GM18499 (cell line): ENCODE results near the gene TMEM62.
"Not testable (repeated sequence)": the region's sequence is repeated elsewhere in the genome, so short reads cannot be mapped to it uniquely, and the experiment has no call there.

ENCODE experiments used
- ATAC-seq: cut with Tn5 transposase; IDR thresholded peaks from one replicate; pipeline ENCODE4 v1.9.1; 2021; ENCODE audit warnings: moderate number of reproducible peaks; ENCODE audit not compliant: insufficient read depth, unreplicated experiment

Gene TMEM62

DNA sequence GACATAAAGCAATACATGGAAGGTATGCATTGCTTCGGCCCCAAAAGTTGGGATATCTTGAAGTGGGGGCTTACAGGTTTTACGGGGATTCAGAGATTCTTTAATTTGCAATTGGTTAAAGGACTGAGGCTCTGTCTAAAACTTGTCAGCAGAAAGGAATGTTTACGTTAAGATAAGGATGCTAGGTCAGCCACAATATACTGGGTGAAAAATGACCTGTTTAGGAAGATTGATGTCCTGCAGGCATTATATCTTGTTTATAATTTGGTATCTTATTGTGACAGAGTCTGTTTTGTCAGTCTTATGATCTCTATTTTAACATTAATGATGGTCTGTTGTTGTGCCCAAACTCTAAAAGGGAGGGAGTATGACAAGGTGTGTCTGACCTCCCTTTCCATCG is 36.5 kb downstream of the TMEM62 start:
- ATAC-seq: no peak

DNA sequence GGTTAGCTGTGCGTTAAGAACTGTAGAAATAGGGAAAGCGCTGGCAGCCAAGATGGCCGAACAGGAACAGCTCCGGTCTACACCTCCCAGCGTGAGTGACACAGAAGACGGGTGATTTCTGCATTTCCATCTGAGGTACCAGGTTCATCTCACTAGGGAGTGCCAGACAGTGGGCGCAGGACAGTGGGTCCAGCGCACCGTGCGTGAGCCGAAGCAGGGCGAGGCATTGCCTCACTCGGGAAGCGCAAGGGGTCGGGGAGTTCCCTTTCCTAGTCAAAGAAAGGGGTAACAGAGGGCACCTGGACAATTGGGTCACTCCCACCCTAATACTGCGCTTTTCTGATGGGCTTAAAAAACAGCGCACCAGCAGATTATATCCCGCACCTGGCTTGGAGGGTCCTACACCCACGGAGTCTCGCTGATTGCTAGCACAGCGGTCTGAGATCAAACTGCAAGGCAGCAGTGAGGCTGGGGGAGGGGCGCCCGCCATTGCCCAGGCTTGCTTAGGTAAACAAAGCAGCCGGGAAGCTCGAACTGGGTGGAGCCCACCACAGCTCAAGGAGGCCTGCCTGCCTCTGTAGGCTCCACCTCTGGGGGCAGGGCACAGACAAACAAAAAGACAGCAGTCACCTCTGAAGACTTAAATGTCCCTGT is 42.4 kb downstream of the TMEM62 start:
- ATAC-seq: not testable (repeated sequence)

DNA sequence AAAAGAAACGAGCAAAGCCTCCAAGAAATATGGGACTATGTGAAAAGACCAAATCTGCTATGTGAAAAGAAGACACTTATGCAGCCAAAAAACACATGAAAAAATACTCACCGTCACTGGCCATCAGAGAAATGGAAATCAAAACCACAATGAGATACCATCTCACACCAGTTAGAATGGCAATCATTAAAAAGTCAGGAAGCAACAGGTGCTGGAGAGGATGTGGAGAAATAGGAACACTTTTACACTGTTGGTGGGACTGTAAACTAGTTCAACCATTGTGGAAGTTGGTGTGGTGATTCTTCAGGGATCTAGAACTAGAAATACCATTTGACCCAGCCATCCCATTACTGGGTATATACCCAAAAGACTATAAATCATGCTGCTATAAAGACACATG is 43.8 kb downstream of the TMEM62 start:
- ATAC-seq: not testable (repeated sequence)

DNA sequence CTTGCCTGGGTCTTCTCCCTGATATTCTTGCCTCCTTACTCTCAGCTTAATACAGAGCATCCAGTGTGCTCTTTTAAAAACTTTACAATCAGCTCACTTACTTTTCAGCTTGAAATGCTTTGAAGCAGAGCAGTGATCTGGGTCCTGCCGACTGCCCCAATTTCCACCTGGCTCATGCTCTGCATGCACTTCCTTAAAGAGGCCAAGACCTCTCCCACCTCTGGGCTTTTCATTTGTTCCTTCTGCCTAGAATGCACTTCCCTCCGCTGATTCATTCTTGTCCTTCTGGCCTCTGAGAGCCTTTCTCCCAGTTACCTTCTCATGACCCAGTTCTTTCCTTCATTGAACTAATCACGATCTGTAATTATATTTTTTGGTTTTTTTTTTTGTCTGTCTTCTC is 49.9 kb downstream of the TMEM62 start:
- no peak for ATAC-seq

DNA sequence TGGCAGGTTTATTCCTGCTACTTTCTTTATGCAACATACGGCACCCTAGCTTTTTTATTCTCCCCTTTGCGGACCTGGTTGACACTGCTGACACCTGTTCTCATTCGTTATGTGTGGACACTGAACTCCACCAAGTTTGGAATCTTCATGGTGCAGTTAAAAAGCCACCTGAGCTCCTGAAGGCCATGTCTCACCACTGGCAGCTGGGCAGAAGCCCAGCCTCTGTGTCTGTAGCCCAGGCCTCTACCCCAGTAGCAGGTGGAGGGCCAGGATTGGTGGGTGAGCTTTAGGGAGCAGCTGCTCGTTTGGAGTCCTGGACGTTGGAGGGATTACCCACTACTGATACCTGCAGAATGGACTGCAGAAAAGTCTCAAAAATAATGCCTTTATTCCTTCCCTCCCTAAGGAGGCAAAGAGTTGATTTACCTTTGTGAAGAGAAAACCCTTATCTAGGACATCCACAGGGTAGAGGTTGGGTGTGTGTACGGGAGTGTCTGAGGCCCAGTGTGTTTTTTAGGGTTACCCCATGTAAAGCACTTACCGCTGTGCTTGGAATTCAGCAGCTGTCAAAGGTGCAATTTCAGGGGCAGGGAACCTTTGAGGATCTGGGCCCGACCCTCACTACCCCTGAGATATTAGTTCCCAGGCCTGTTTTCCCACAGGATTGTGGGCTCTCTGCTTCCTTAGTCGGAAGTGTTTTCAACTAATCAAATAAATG is 51.2 kb downstream of the TMEM62 start:
- no peak for ATAC-seq

DNA sequence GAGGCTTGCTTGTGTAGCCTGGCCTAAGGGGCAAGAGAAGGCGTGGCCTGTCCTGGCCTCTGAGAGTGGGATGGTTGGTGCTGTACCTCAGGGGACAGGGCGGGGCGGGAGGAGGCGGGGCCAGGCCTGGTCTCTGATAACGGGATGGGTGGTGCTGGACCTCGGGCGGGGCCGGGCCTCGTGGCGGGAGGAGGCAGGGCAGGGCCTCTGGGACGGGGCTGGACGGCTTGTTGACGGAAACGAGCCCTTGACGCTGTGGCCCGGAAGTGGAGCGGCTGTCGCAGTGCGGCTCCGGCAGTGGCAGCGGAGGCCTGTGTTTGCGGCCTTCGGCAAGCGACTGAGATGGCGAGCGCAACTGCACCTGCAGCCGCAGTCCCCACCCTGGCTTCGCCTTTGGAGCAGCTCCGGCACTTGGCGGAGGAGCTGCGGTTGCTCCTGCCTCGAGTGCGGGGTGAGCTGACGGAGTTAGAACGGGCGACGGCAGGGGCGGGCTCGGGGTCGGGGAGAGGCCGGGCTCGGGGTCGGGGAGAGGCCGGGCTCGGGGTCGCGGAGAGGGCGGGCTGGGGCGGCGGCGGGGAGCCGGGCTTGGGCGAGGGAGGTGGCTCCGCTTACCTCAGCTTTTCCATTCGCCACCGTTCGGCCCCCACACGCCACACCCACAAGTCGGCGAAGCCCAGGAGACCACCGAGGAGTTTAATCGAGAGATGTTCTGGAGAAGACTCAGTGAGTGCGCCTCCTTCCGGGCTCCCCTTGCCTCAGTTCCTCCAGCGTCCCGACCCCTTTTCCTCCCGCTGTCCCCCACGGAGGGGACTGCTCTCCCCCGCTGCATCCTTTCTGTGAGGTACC is 52.0 kb downstream of the TMEM62 start, which contains the start of gene CCNDBP1:
Gene CCNDBP1 (plus strand): TSS at position 247 of the 846 bp plus-strand sequence. CDS start 96 bp downstream, at position 343.
- peak; percentile 51 for ATAC-seq

DNA sequence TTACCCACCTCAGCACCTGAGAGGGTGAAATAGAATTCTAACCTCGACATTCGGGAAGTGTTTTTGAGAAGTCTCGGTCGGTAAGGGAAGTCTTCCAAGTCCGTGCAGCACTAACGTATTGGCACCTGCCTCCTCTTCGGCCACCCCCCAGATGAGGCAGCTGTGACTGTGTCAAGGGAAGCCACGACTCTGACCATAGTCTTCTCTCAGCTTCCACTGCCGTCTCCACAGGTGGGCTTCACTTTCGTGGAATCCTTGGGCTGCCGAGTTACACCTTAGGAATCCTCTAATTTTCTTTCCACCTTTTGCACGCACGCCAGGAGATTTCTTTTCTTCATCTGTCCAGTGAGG is 52.6 kb downstream of the TMEM62 start:
- ATAC-seq: no peak

DNA sequence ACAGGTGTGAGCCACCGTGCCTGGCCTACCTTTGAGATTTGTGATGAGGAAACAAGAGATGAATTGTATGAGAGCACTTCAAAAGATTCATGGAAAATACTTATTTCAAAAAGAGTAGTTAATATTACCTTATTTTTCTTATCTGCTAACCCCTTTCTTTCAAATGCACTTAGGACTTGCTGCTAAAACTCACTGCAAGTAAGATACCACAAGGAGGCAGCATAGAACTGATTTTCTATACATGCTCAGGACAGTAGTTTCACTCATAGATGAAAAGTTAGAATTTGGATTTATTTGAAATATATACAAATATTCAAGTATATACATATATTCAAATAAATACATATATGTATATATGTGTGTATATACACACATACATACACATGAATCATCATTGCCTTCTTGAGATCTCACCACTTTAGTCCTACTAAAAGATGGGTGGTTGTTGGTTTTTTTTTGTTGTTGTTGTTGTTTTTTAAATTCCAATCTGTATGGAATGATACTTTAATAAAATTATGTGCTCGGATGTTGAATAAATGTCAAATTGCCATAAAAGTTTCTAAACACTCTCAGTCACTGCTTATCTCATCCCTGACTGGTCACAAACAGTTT is 54.3 kb downstream of the TMEM62 start:
- ATAC-seq: no peak

DNA sequence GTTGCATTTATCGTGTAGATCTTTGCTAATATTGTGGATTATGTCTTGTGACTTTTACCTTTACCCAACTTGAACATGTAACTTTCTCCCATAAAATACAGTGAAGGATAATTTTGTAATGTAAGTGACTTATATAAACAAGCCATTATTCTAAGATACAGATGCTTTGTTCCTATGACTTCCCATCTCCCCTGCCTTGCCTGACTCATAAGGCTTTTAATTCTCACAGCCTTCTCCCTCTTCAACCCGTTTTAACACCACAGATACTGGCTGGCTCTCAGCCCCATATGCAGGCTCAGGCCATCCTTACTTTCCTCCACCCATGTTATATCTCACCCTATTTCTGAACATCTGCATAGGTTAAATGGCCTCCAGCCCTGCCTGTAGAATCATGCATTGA is 55.9 kb downstream of the TMEM62 start:
- no peak for ATAC-seq

DNA sequence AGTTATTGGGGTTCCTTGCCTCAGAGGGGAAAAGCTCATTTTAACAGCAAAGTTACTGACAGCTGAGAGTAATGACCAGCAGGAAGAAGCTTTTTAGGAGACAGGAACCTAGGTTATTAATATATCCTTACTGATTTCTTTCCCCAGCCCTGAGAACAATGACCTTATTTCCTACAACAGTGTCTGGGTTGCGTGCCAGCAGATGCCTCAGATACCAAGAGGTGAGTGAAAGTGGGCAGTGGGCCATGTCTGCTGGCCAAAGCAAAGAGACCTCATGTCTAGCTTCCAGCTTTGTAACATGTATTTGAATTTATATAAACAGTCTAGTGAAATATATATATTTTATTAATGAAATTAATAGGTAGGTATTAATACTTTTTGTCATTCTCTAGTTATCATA is 56.8 kb downstream of the TMEM62 start:
- no peak for ATAC-seq

DNA sequence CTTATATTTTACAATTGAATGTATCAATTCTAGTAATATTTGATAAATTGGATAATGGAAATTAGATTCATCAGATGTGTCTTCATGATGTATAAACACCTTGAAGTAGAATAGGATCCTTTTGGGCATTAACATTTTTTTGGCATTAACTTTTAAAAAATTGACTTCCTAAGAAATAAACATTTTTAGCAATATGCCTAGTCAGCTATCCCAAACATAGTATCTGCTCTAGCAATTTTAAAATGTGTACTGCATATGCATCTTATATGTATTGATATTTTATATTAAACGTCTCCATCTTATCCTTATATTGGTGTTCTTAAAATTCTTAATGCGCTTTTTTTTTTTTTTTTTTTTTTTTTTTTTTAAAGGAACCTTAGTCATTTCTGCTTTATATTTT is 60.3 kb downstream of the TMEM62 start:
- no peak for ATAC-seq

DNA sequence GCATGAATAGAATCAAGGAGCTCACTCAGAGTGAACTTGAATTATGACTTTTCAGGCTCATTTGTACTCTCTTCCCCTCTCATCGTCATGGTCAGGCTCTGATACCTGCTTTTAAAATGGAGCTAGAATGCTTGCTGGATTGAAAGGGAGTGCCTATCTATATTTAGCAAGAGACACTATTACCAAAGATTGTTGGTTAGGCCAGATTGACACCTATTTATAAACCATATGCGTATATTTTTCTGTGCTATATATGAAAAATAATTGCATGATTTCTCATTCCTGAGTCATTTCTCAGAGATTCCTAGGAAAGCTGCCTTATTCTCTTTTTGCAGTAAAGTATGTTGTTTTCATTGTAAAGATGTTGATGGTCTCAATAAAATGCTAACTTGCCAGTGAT is 61.4 kb downstream of the TMEM62 start:
- ATAC-seq: no peak

DNA sequence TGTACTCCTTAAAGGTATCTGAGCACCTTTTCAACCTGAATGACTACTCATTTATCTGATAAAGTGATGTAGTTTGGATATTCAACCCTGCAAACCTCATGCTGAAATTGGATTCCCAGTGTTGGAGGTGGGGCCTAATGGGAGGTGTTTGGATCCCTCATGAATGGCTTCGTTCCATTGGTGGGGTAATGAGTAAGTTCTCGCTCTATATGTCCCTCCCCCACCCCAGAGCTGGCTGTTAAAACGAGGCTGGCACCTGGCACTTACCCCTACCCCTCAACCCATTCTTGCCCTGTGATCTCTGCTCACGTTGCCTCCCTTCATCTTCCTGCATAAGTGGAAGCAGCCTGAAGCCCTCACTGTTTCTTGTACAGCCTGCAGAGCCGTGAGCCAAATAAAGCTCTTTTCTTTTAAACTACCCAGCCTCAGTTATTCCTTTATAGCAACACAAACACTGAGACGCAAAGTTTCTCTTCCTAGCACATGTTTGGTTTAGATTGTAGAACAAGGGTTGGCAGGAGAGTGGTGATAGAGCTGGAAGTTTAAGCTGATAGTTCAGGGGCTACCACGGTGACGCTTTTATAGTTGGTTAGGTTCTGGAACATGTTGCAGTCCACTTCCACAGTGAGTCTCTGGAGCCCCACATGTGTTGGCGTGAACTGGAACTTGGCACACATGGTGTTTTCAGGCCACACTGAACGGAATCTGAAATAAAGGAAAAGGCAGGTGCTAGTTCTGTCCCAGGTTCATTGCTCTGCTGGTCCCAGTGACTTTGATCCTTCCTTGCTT is 63.6 kb downstream of the TMEM62 start:
- ATAC-seq: no peak

DNA sequence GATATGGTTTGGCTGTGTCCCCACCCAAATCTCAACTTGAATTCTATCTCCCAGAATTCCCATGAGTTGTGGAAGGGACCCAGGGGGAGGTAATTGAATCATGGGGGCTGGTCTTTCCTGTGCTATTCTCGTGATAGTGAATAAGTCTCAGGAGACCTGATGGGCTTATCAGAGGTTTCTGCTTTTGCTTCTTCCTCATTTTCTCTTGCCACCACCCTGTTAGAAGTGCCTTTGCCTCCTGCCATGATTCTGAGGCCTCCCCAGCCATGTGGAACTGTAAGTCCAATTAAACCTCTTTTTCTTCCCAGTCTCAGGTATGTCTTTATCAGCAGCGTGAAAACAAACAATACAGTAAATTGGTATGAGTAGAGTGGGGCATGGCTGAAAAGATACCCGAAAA is 64.4 kb downstream of the TMEM62 start:
- ATAC-seq: not testable (repeated sequence)

DNA sequence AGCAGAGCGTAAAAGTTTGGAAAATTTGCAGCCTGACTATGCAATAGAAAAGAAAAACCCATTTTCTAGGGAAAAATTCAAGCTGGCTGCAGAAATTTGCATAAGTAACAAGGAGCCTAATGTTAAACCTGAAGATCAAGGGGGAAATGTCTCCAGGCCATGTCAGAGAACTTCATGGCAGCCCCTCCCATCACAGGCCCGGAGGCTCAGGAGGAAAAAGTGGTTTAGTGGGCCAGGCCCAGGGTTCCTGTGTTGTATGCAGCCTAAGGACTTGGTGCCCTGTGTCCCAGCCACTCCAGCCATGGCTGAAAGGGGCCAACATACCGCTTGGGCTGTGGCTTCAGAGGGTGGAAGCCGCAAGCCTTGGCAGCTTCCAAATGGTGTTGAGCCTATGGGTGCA is 65.2 kb downstream of the TMEM62 start:
- ATAC-seq: not testable (repeated sequence)

DNA sequence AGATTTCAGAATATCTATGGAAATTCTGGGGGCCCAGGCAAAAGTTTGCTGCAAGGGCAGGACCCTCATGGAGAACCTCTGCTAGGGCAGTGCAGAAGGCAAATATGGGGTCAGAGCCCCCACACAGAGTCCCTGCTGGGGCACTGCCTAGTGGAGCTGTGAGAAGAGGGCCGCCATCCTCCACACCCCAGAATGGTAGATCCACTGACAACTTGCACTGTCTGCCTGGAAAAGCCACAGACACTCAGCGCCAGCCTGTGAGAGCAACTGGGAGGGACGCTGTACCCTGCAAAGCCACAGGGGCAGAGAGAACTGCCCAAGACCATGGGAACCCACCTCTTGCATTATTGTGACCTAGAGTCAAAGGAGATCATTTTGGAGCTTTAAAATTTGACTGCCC is 65.6 kb downstream of the TMEM62 start:
- no peak for ATAC-seq

DNA sequence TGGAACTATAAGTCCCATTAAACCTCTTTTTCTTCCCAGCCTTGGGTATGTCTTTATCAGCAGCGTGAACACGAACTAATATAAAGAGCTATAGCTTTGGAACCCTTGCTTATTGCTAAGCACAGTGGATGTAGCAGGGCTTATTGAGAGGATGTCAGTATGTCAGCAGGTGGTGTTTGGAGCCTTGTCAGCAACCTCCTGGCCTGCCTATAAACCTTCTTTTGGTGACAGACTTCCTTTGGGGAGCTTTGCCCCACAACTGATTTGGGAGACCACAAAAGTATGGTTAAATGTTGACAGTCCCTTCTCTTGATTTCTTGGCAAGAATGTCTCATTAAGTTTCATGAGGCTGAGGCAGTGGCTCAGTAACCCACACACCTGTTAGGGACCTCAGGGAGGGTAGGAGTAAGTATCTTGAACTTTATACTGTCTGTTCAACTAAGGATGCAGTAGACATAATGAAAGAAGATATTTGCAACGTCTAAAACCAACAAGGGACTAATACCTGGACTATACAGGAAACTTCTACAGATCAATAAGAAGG is 66.6 kb downstream of the TMEM62 start:
- ATAC-seq: no peak

DNA sequence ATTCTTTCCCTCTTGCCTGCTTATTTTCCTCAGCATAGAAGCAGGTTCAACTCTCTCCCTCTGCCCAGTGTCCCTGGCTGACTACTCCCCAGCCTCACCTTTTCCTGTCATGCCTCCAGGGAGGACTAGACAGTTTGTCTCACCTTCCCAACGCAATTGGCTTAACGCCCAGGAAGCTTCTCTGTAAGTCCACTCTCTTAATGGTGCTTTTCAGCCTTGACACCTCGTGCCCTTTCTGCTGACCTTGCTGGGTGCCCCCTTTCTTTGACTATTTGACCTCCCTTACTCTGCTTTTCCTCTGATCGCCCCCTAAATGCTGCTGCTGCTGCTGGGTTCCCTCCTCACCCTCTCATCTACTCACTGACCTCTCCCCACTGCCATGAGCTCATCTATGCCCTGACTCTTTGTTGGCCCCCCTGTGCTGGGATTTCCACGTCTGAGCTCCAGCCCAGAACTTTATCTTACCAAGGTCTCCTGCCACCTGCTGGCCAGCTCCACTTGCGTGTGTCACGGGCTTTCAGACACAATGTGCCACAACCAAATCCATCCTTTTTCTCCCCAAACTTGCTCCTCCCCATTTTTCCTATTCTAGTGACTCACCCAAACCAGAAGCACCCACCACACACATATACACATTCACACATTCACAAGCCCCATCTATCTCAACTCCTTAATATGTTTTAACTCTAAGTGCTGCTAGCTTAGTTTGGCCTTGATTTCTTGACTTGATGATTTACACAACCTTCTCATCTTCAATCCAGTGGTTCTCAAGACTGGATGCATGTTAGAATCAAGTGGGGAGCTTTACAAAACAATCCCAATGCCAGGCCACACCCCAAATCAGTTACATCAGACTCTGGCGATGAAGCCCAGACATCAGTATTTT is 70.9 kb downstream of the TMEM62 start:
- no peak for ATAC-seq

DNA sequence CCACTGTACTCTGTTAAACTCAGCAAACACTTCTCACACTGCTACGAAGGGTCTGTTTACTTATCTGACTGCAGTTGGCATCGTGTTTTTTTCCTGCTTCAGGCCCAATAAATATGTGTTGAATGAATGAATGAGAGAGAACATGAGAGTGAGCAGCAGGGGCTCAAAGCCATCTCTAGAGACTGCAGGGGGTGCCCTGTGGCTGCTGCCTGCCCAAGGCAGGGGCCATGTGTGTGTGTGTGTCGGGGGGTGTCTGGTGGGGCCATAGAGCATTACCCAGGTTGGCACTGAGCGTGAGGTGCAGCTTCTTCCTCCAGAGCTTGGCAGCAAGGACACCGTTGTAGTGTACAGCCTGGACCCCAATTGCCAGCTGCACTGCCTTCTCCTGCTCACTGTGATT is 72.7 kb downstream of the TMEM62 start:
- ATAC-seq: no peak
